ENCODE results near the gene STAG1. TPM values are rescaled to one million over a fixed set of nuclear protein-coding genes. Genes with fewer than 3 reads are reported as not detected.

STAG1 gene
- total and polyA plus RNA-seq, 4 donors = 4.6 to 28.0 (median 16.6) TPM

DNA sequence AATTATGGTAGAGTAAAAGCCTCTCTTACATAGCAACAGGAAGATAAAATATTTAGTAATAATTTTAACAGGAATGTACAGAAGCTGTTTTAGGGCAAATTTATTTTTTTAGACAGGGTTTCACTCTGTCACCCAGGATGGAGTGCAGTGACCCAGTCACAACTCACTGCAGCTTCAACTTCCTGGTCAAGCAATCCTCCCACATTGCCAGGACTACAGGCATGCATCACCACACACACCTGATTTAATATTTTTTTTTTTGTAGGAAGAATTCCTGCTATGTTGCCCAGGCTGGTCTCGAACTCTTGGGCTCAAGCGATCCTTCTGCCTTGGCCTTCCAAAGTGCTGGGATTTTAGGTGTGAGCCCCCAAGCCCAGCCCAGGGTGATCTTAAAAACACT, 440.9 kb downstream of the STAG1 start:
- TF ChIP-seq HNF4A (conservative IDR thresholded peaks at IDR 0.05) = no peak
- TF ChIP-seq JUND (IDR thresholded peaks at IDR 0.05) = no peak
- TF ChIP-seq YY1 (IDR thresholded peaks at IDR 0.05) = no peak
- no peak for TF ChIP-seq SP1 (IDR thresholded peaks at IDR 0.05)
- TF ChIP-seq, protein P1, sequence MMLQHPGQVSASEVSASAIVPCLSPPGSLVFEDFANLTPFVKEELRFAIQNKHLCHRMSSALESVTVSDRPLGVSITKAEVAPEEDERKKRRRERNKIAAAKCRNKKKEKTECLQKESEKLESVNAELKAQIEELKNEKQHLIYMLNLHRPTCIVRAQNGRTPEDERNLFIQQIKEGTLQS (IDR thresholded peaks at IDR 0.05) = no peak
- TF ChIP-seq, protein P2, sequence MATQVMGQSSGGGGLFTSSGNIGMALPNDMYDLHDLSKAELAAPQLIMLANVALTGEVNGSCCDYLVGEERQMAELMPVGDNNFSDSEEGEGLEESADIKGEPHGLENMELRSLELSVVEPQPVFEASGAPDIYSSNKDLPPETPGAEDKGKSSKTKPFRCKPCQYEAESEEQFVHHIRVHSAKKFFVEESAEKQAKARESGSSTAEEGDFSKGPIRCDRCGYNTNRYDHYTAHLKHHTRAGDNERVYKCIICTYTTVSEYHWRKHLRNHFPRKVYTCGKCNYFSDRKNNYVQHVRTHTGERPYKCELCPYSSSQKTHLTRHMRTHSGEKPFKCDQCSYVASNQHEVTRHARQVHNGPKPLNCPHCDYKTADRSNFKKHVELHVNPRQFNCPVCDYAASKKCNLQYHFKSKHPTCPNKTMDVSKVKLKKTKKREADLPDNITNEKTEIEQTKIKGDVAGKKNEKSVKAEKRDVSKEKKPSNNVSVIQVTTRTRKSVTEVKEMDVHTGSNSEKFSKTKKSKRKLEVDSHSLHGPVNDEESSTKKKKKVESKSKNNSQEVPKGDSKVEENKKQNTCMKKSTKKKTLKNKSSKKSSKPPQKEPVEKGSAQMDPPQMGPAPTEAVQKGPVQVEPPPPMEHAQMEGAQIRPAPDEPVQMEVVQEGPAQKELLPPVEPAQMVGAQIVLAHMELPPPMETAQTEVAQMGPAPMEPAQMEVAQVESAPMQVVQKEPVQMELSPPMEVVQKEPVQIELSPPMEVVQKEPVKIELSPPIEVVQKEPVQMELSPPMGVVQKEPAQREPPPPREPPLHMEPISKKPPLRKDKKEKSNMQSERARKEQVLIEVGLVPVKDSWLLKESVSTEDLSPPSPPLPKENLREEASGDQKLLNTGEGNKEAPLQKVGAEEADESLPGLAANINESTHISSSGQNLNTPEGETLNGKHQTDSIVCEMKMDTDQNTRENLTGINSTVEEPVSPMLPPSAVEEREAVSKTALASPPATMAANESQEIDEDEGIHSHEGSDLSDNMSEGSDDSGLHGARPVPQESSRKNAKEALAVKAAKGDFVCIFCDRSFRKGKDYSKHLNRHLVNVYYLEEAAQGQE (IDR thresholded peaks at IDR 0.05) = no peak
- no peak for TF ChIP-seq TAF1 (conservative IDR thresholded peaks at IDR 0.05)
- TF ChIP-seq, protein P3, sequence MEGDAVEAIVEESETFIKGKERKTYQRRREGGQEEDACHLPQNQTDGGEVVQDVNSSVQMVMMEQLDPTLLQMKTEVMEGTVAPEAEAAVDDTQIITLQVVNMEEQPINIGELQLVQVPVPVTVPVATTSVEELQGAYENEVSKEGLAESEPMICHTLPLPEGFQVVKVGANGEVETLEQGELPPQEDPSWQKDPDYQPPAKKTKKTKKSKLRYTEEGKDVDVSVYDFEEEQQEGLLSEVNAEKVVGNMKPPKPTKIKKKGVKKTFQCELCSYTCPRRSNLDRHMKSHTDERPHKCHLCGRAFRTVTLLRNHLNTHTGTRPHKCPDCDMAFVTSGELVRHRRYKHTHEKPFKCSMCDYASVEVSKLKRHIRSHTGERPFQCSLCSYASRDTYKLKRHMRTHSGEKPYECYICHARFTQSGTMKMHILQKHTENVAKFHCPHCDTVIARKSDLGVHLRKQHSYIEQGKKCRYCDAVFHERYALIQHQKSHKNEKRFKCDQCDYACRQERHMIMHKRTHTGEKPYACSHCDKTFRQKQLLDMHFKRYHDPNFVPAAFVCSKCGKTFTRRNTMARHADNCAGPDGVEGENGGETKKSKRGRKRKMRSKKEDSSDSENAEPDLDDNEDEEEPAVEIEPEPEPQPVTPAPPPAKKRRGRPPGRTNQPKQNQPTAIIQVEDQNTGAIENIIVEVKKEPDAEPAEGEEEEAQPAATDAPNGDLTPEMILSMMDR (IDR thresholded peaks at IDR 0.05; ENCODE audit: low read depth, low read length, missing input control) = no peak
- TF ChIP-seq HNF4G (IDR thresholded peaks at IDR 0.05) = no peak
- TF ChIP-seq EGR1 (IDR thresholded peaks at IDR 0.05; ENCODE audit: low read depth in 2 of 2) = no peak
- TF ChIP-seq, protein P4, sequence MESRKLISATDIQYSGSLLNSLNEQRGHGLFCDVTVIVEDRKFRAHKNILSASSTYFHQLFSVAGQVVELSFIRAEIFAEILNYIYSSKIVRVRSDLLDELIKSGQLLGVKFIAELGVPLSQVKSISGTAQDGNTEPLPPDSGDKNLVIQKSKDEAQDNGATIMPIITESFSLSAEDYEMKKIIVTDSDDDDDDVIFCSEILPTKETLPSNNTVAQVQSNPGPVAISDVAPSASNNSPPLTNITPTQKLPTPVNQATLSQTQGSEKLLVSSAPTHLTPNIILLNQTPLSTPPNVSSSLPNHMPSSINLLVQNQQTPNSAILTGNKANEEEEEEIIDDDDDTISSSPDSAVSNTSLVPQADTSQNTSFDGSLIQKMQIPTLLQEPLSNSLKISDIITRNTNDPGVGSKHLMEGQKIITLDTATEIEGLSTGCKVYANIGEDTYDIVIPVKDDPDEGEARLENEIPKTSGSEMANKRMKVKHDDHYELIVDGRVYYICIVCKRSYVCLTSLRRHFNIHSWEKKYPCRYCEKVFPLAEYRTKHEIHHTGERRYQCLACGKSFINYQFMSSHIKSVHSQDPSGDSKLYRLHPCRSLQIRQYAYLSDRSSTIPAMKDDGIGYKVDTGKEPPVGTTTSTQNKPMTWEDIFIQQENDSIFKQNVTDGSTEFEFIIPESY (IDR thresholded peaks at IDR 0.05) = no peak
- TF ChIP-seq FOXA2 (IDR thresholded peaks at IDR 0.05) = no peak
- TF ChIP-seq GABPA (IDR thresholded peaks at IDR 0.05 in 1 of 2, conservative IDR thresholded peaks at IDR 0.05 in 1 of 2) = no peak
- TF ChIP-seq RXRA (IDR thresholded peaks at IDR 0.05) = no peak
- TF ChIP-seq NR2F2 (IDR thresholded peaks at IDR 0.05) = no peak
- TF ChIP-seq, protein P5, sequence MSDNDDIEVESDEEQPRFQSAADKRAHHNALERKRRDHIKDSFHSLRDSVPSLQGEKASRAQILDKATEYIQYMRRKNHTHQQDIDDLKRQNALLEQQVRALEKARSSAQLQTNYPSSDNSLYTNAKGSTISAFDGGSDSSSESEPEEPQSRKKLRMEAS (IDR thresholded peaks at IDR 0.05) = no peak
- 96% methylated on average over 2 of the region's 2 CpGs for WGBS

DNA sequence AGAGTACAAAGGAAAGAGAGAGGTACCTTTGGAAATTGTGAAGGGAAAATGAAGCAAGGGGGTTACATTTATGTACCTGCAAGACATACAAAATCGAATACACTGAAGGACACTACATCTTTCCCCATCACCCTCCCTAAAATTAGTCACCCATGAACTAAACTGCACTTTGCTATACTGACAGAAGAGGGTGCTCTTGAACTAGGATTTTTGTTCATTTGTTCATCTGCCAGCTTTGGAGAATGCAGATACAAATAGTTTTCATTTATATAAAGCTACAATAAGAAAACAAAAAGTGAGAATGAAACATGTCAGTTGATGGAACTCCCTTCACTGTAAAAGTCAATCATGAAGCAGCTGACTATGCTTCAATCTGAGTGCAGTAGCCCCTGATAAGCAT, 446.3 kb downstream of the STAG1 start:
- Histone ChIP-seq H3K9ac (ENCODE audit: low read depth in 1 of 2, low read length in 2 of 2) (no peak overlapping the region), H3K4me3 (ENCODE audit: low read depth in 1 of 3, low read length in 3 of 3) (no peak overlapping the region), H3K27me3 (ENCODE audit: control insufficient read depth in 4 of 4, insufficient read depth in 4 of 4, low read length in 3 of 4) (no peaks in the 10 kb centered on the region), H3K9me3 (ENCODE audit: control insufficient read depth in 4 of 4, low read length in 3 of 4) (peaks cover 0 to 3% (median 1%) of the 10 kb centered on the region in 4 donors), H3K36me3 (ENCODE audit: control insufficient read depth in 4 of 4, insufficient read depth in 3 of 4, low read depth in 1 of 4, low read length in 3 of 4) (peaks cover 5 to 16% (median 10%) of the 10 kb centered on the region in 4 donors), H3K4me1 (ENCODE audit: control insufficient read depth in 4 of 4, insufficient read depth in 4 of 4, low read length in 3 of 4) (no peaks in the 10 kb centered on the region), H3K27ac (ENCODE audit: low read depth in 1 of 2, low read length in 2 of 2) (no peak overlapping the region)
- DNase-seq (ENCODE audit: low spot score) = no peak
- WGBS = 92% methylated on average over 1 of the region's 1 CpG
- TF ChIP-seq, protein P3 (IDR thresholded peaks at IDR 0.05; ENCODE audit: low read depth, low read length, missing input control) = peak; percentile 31
- TF ChIP-seq RAD21 (IDR thresholded peaks at IDR 0.05) (peak; percentile 61 to 79), GABPA (IDR thresholded peaks at IDR 0.05 in 1 of 2, conservative IDR thresholded peaks at IDR 0.05 in 1 of 2) (no peak)

More for the DNA sequence above, 440.9 kb downstream of the STAG1 start:
- no peak overlapping the region for H3K27ac ChIP-seq (ENCODE audit: low read depth in 1 of 2, low read length in 2 of 2)
- H3K4me1 ChIP-seq (ENCODE audit: control insufficient read depth in 4 of 4, insufficient read depth in 4 of 4, low read length in 3 of 4) = no peaks in the 10 kb centered on the region
- peaks cover 0 to 3% (median 0%) of the 10 kb centered on the region in 4 donors for H3K9me3 ChIP-seq (ENCODE audit: control insufficient read depth in 4 of 4, low read length in 3 of 4)
- H3K9ac ChIP-seq (ENCODE audit: low read depth in 1 of 2, low read length in 2 of 2) = no peak overlapping the region
- H3K27me3 ChIP-seq (ENCODE audit: control insufficient read depth in 4 of 4, insufficient read depth in 4 of 4, low read length in 3 of 4) = no peaks in the 10 kb centered on the region
- H3K4me3 ChIP-seq (ENCODE audit: low read depth in 1 of 3, low read length in 3 of 3) = no peak overlapping the region
- DNase-seq (ENCODE audit: low spot score) = no peak
- H3K36me3 ChIP-seq (ENCODE audit: control insufficient read depth in 4 of 4, insufficient read depth in 3 of 4, low read depth in 1 of 4, low read length in 3 of 4) = peaks cover 0 to 5% (median 0%) of the 10 kb centered on the region in 4 donors
